Esophagus squamous epithelium (tissue), 4 donors: Measurements from ENCODE around the gene TRMT6.

Experiments used
- CTCF ChIP-seq, 6 experiments: fragments of 450-650 bp in 4 of 6; fragments of 200-600 bp in 2 of 6; sonication (generic) in 2 of 6; IDR thresholded peaks; one replicate each; pipeline ENCODE4 v1.5.1; 2016 to 2019; ENCODE audit warnings: antibody characterized with exemption in 6 of 6, mild to moderate bottlenecking in 4 of 6, moderate library complexity in 4 of 6
- POLR2A ChIP-seq, 4 donors: fragments of 450-650 bp; IDR thresholded peaks; one replicate each; pipeline ENCODE4 v1.6.1; 2017; ENCODE audit warnings: antibody characterized with exemption in 4 of 4, mild to moderate bottlenecking in 4 of 4, moderate library complexity in 3 of 4

GRCh38 chr20:5919626-5920544 lies 30.4 kb downstream of the TRMT6 start:
- TF ChIP-seq POLR2A (IDR thresholded peaks at IDR 0.05) (no peak), CTCF (IDR thresholded peaks at IDR 0.05) (no peak)
